Astrocyte of the spinal cord (primary cell): ENCODE data around the gene SOCS1.

Experiments used
- DNase-seq: peaks from one replicate; pipeline ENCODE4 v3.0.0; 2011; ENCODE audit warnings: low read depth, low spot score
- H3K4me3 ChIP-seq: 2 replicates; pipeline ENCODE4 v1.5.1; 2011; ENCODE audit warnings: low read depth, mild to moderate bottlenecking, low read length, moderate library complexity
- in situ Hi-C: cut with HindIII; loops from 2 replicates; pipeline ENCODE4 v1.10.0; 2017; ENCODE audit warnings: low sequenced_read_pairs
- TF ChIP-seq, protein P1 (sequence below): IDR thresholded peaks from 2 replicates; pipeline ENCODE4 v1.5.1; 2012; ENCODE audit warnings: low read depth, mild to moderate bottlenecking, low read length, inconsistent platforms

The SOCS1 gene

DNA sequence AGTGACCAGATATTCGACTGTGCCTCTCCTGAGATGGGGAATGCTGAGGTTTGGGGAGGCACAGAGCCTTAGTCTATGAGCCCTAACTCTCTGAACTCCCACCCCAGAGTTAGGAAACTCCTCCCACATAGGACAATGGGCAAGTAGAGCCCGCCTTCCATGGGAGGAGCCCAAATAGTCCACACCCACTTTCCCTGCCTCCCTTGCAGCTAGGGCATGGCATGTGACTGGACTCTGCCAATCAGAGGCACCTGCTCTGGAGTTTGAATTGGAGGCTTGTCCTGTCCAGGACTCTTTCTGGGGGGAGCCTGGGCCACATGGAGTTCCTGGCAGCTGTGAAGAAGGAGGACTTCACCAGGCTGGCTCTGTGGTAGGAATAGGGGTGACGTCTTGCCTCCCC lies 48.4 kb downstream of the SOCS1 start:
- in situ Hi-C loops: no loop called here
- no peak overlapping the region for H3K4me3 ChIP-seq
- TF ChIP-seq, protein P1, sequence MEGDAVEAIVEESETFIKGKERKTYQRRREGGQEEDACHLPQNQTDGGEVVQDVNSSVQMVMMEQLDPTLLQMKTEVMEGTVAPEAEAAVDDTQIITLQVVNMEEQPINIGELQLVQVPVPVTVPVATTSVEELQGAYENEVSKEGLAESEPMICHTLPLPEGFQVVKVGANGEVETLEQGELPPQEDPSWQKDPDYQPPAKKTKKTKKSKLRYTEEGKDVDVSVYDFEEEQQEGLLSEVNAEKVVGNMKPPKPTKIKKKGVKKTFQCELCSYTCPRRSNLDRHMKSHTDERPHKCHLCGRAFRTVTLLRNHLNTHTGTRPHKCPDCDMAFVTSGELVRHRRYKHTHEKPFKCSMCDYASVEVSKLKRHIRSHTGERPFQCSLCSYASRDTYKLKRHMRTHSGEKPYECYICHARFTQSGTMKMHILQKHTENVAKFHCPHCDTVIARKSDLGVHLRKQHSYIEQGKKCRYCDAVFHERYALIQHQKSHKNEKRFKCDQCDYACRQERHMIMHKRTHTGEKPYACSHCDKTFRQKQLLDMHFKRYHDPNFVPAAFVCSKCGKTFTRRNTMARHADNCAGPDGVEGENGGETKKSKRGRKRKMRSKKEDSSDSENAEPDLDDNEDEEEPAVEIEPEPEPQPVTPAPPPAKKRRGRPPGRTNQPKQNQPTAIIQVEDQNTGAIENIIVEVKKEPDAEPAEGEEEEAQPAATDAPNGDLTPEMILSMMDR: no peak
- DNase-seq: no peak

DNA sequence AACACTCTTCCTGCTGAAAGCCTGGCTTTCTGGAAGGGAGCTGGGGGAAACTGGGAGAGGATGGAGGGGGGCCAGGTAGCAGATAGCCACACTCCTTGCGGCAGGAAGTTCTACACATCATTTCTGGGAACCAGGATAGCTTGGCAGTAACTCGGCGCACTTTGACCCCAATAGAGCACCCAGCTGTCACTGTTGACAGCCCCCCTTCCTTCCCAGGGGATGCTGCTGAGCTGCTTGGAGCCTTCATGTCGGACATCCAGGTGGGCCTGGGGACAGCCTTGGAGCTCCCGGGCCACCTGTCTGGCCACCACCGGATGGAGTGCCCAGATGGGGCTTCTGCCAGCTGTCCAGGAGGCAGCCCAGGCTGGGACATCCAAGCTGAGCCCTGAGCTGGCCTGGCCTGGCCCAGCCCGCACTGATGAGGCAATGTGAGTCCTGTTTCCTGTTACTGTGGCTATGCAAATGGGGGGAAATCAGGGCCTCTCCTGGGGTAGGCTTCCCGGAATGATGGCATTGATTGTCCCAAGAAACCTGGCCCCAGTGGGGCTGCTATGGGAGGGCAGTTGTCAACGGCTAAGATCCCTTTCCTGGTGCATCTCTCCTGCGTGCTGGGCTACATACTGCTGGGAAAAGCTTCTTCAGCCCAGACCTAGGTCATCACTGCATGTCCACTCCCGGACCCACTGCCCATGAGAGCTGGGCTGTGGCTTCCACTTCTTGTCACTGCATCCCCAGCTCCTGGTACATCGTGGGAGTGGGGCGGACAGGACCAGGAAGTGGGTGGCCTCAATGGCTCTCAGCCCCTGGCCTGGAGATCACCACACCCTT lies 50.0 kb downstream of the SOCS1 start:
- H3K4me3 ChIP-seq: no peak overlapping the region

GRCh38 chr16:11205065-11205699 lies 50.8 kb downstream of the SOCS1 start:
- in situ Hi-C loops: no loop called here
- TF ChIP-seq, protein P1: no peak
- H3K4me3 ChIP-seq: no peak overlapping the region
- no peak for DNase-seq

More for the DNA sequence above, 50.0 kb downstream of the SOCS1 start:
- in situ Hi-C loops: no loop called here
- TF ChIP-seq, protein P1: no peak
- no peak for DNase-seq

DNA sequence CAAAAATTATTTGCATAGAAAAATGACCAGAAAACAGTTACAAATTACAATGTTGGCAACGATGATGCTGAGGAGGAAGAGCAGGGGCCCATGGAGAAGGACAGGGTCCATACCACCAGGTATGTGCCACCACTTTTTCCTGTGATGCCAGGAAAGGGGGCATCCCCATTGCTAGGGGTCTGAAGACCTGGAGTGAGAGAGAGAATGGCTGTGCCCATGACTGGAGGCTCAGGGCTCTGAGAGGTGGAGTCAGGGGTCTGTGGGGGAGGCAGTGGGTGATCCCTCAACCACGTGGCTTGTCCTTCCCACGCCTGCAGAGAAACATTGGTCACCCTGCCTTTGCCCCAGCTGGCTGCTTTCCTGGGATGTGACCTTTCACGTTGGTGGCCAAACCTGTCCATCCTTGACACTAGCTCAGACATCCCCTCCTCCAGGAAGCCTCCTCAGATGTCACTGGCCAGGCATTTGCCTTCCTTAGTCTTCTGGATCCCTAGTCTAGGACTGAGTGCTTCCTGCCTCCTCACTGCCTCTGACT lies 51.4 kb downstream of the SOCS1 start:
- in situ Hi-C loops: no loop called here
- TF ChIP-seq, protein P1: no peak
- no peak overlapping the region for H3K4me3 ChIP-seq
- no peak for DNase-seq
